Breast epithelium (tissue), 3 donors: ENCODE measurements around the gene SH3BP5.

ENCODE experiments used
- POLR2A ChIP-seq: fragments of 450-650 bp; IDR thresholded peaks from one replicate; pipeline ENCODE4 v1.6.1; 2016; ENCODE audit warnings: antibody characterized with exemption, mild to moderate bottlenecking, moderate library complexity
- TF ChIP-seq, protein P1 (sequence below), 3 donors: fragments of 450-650 bp; IDR thresholded peaks; one replicate each; pipeline ENCODE4 v1.5.1; 2016 to 2017; ENCODE audit warnings: antibody characterized with exemption in 3 of 3, mild to moderate bottlenecking in 3 of 3, moderate library complexity in 3 of 3

DNA sequence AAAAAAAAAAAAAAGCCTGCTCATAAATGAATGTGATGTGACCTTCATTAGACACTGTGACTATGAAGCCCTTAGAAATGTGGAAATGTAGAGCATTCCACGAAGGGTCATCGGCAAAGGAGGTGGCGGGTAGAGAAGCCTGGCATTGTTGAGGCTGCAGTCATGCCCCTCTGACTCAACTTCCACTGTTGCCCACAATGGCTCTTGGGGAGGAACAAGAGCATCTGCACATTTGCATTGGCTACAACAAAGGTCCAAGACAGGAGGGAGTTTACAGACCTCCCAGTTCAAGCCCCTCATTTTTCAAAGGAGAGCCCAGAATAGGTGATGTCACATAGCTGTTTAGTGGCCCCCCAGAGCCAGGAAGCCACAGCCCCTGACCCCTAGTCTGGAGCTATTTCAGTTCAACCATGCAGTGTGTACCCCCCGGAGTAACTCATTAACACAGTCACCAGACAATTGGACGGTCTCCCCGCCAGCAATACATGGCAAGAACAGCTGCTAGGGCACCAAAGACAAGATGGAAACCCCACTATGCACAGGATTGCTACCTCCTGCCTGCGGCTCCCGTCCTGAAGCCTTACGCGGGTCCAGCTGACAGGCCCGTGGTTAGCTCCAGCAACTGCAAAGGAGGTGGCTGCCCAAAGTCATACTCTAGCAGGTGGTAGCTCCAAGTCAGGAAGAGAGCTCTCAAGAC lies 56.2 kb downstream of the SH3BP5 start:
- TF ChIP-seq, protein P1, sequence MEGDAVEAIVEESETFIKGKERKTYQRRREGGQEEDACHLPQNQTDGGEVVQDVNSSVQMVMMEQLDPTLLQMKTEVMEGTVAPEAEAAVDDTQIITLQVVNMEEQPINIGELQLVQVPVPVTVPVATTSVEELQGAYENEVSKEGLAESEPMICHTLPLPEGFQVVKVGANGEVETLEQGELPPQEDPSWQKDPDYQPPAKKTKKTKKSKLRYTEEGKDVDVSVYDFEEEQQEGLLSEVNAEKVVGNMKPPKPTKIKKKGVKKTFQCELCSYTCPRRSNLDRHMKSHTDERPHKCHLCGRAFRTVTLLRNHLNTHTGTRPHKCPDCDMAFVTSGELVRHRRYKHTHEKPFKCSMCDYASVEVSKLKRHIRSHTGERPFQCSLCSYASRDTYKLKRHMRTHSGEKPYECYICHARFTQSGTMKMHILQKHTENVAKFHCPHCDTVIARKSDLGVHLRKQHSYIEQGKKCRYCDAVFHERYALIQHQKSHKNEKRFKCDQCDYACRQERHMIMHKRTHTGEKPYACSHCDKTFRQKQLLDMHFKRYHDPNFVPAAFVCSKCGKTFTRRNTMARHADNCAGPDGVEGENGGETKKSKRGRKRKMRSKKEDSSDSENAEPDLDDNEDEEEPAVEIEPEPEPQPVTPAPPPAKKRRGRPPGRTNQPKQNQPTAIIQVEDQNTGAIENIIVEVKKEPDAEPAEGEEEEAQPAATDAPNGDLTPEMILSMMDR (IDR thresholded peaks at IDR 0.05): no peak
- no peak for TF ChIP-seq POLR2A
